ENCODE data around the gene SHC4.

Gene SHC4

DNA sequence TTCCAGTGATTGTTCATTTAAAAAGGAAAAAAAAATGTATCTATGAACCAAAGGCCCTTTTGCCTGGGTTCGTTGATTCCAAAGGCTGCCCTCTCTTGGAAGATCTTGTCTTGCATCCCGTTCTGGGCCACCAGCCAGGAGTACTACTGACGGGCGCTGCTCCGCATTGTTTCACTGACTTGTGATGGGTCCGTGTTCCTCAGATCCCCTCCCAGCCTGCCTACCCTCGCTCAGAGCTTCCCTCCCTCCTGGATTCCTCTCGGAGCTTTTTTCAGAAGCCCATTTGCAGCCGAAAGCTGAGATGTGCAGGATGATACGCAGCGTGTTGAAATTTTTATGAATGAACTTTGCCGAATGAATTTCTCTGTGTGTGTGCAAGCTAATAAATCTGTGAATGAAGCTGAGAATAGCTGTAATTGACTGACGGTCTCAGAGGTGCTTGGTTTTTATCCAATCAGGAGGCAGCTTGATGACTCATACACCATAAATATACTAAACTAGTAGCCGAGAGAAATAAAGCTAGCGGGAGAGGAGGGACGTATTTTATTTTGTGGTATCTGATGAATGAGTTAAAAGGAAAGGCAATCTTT, at the start of gene SHC4:
TSS of gene SHC4 (minus strand) at position 396 of the 590 bp plus-strand sequence. CDS start 904 bp downstream, outside the sequence.
- peak within 1 kb of the TSS; percentile 88 for H3K27ac Mint-ChIP-seq
- H3K4me3 Mint-ChIP-seq = peak within 1 kb of the TSS; percentile 73
- peaks cover 49% of the 10 kb centered on the region for H3K4me1 Mint-ChIP-seq
- peaks cover 5% of the 10 kb centered on the region for H3K36me3 Mint-ChIP-seq
- ATAC-seq (peak; percentile 60), DNase-seq (ENCODE audit: low spot score in 2 of 2) (peak in 1 of 2 donors; percentile 60)
- H3K9me3 Mint-ChIP-seq = no peaks in the 10 kb centered on the region

- Mint-ChIP-seq H3K4me3 (no peak overlapping the region), H3K36me3 (peaks cover 61% of the 10 kb centered on the region), H3K9me3 (peaks cover 3% of the 10 kb centered on the region), H3K4me1 (no peaks in the 10 kb centered on the region), H3K27ac (no peak overlapping the region)
- ATAC-seq = no peak
- DNase-seq (ENCODE audit: low spot score in 2 of 2) = no peak
These were observed 35.6 kb upstream of the SHC4 start for GRCh38 chr15:48999314-48999713.

GRCh38 chr15:48996276-48996675, 32.6 kb upstream of the SHC4 start:
- DNase-seq (ENCODE audit: low spot score in 2 of 2) (no peak), ATAC-seq (no peak)
- no peaks in the 10 kb centered on the region for H3K9me3 Mint-ChIP-seq
- no peak overlapping the region for H3K4me3 Mint-ChIP-seq
- peaks cover 87% of the 10 kb centered on the region for H3K36me3 Mint-ChIP-seq
- H3K4me1 Mint-ChIP-seq = no peaks in the 10 kb centered on the region
- H3K27ac Mint-ChIP-seq = no peak overlapping the region

- DNase-seq (ENCODE audit: low spot score in 2 of 2) = no peak
- no peak for ATAC-seq
- H3K36me3 Mint-ChIP-seq = peaks cover 75% of the 10 kb centered on the region
- H3K4me1 Mint-ChIP-seq = no peaks in the 10 kb centered on the region
- H3K4me3 Mint-ChIP-seq = no peak overlapping the region
- no peaks in the 10 kb centered on the region for H3K9me3 Mint-ChIP-seq
- no peak overlapping the region for H3K27ac Mint-ChIP-seq
These were observed 29.7 kb upstream of the SHC4 start for GRCh38 chr15:48993380-48993779.

GRCh38 chr15:48992545-48992944, 28.8 kb upstream of the SHC4 start:
- peaks cover 71% of the 10 kb centered on the region for H3K36me3 Mint-ChIP-seq
- peak overlapping the region; percentile 21 for H3K27ac Mint-ChIP-seq
- no peak overlapping the region for H3K4me3 Mint-ChIP-seq
- no peaks in the 10 kb centered on the region for H3K4me1 Mint-ChIP-seq
- no peaks in the 10 kb centered on the region for H3K9me3 Mint-ChIP-seq
- no peak for DNase-seq (ENCODE audit: low spot score in 2 of 2)
- ATAC-seq = no peak

GRCh38 chr15:48992096-48992495, 28.4 kb upstream of the SHC4 start:
- no peaks in the 10 kb centered on the region for H3K9me3 Mint-ChIP-seq
- ATAC-seq = no peak
- no peaks in the 10 kb centered on the region for H3K4me1 Mint-ChIP-seq
- peaks cover 66% of the 10 kb centered on the region for H3K36me3 Mint-ChIP-seq
- H3K27ac Mint-ChIP-seq = peak overlapping the region; percentile 21
- H3K4me3 Mint-ChIP-seq = no peak overlapping the region
- DNase-seq (ENCODE audit: low spot score in 2 of 2) = no peak

DNA sequence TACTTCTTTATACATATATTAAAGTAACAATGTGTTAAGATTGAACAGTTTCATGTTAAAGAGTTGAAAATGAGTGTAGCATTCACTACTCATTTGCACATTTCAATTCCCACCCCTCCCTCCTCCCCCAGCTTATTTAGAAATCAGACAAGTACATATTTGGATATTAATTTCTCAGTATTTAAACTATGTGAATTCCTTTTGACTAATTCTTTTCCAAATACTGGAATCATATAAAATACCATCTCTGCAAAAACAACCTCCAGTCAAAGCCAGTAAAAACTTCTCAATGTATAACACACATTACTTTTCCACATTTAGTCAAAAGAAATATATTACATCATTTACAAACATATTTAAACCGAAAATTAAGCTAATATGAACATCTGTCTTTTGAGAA, 25.5 kb upstream of the SHC4 start:
- H3K36me3 Mint-ChIP-seq = peaks cover 37% of the 10 kb centered on the region
- DNase-seq (ENCODE audit: low spot score in 2 of 2) = no peak
- no peak overlapping the region for H3K27ac Mint-ChIP-seq
- H3K4me3 Mint-ChIP-seq = no peak overlapping the region
- no peaks in the 10 kb centered on the region for H3K9me3 Mint-ChIP-seq
- ATAC-seq = no peak
- H3K4me1 Mint-ChIP-seq = no peaks in the 10 kb centered on the region

GRCh38 chr15:48987142-48987541, 23.4 kb upstream of the SHC4 start:
- no peaks in the 10 kb centered on the region for H3K9me3 Mint-ChIP-seq
- peak overlapping the region; percentile 34 for H3K27ac Mint-ChIP-seq
- ATAC-seq (no peak), DNase-seq (ENCODE audit: low spot score in 2 of 2) (no peak)
- H3K4me1 Mint-ChIP-seq = no peaks in the 10 kb centered on the region
- no peak overlapping the region for H3K4me3 Mint-ChIP-seq
- H3K36me3 Mint-ChIP-seq = peaks cover 19% of the 10 kb centered on the region

GRCh38 chr15:48986240-48986639, 22.5 kb upstream of the SHC4 start:
- Mint-ChIP-seq H3K27ac (no peak overlapping the region), H3K36me3 (peaks cover 11% of the 10 kb centered on the region), H3K4me1 (no peaks in the 10 kb centered on the region), H3K9me3 (no peaks in the 10 kb centered on the region), H3K4me3 (no peak overlapping the region)
- ATAC-seq = no peak
- no peak for DNase-seq (ENCODE audit: low spot score in 2 of 2)

- ATAC-seq = no peak
- peaks cover 4% of the 10 kb centered on the region for H3K36me3 Mint-ChIP-seq
- H3K4me3 Mint-ChIP-seq = no peak overlapping the region
- no peaks in the 10 kb centered on the region for H3K4me1 Mint-ChIP-seq
- DNase-seq (ENCODE audit: low spot score in 2 of 2) = no peak
- H3K9me3 Mint-ChIP-seq = no peaks in the 10 kb centered on the region
- H3K27ac Mint-ChIP-seq = no peak overlapping the region
These were observed 21.8 kb upstream of the SHC4 start for GRCh38 chr15:48985516-48985915.

GRCh38 chr15:48984811-48985352, 21.2 kb upstream of the SHC4 start:
- Mint-ChIP-seq H3K36me3 (no peaks in the 10 kb centered on the region), H3K4me3 (no peak overlapping the region), H3K27ac (no peak overlapping the region), H3K9me3 (no peaks in the 10 kb centered on the region), H3K4me1 (no peaks in the 10 kb centered on the region)
- no peak for ATAC-seq
- DNase-seq (ENCODE audit: low spot score in 2 of 2) = no peak

DNA sequence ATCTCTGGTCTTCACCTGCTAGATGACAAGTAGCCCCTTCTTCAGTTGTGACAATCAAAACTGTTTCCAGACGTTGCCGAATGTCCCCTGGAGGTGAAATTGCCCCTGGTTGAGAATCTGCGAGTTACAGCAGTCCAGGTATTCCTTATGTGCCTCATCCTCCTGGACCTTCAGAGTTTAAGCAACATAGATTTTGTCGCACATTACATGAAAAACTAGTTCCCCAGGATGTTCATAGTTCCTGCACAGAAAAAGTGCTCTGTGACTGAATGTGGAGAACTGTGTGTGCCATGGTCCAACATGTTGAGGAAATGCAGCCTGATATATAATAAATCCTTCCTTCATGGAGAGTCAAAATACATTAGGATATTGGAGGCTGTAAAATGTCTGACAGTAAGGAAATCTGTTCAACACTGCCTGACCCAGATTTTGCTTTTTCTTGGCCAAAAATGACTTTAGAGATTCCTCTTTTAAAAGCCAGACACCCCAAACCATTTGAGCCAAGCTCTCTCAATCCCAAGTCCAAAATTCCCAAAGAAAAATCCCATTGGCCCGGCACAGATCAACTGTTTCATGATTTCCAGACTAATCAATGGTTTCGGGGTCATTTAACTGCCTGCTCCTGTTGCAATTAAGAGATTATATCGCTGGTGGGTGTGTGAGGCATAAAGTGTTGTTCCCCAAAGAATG, 20.4 kb upstream of the SHC4 start:
- Mint-ChIP-seq H3K27ac (no peak overlapping the region), H3K36me3 (no peaks in the 10 kb centered on the region), H3K4me1 (no peaks in the 10 kb centered on the region), H3K4me3 (no peak overlapping the region), H3K9me3 (no peaks in the 10 kb centered on the region)
- no peak for DNase-seq (ENCODE audit: low spot score in 2 of 2)
- ATAC-seq = no peak

DNA sequence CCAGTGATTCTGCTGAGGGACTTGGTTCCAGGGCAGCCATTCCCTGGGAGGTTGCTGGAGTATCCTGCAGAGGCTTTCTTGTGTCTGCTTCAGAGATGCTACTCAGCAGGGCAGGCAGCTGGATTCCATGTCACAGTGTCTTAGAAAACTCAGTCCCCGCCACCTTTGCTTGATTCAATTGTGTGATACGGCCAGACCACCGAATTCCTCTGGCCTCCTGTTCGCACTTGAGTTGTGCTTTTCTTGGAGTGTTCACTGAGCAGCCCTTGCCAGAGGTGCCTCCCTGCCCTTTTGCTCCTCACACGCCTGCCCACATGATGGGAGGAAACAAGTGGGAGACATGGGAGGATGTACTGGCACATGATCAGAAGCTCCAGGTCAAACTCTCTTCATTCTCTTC, 19.6 kb upstream of the SHC4 start:
- no peak overlapping the region for H3K27ac Mint-ChIP-seq
- H3K4me1 Mint-ChIP-seq = no peaks in the 10 kb centered on the region
- no peaks in the 10 kb centered on the region for H3K36me3 Mint-ChIP-seq
- H3K4me3 Mint-ChIP-seq = no peak overlapping the region
- no peaks in the 10 kb centered on the region for H3K9me3 Mint-ChIP-seq
- DNase-seq (ENCODE audit: low spot score in 2 of 2) (no peak), ATAC-seq (no peak)

GRCh38 chr15:48981941-48982340, 18.2 kb upstream of the SHC4 start:
- H3K27ac Mint-ChIP-seq = no peak overlapping the region
- no peaks in the 10 kb centered on the region for H3K9me3 Mint-ChIP-seq
- H3K4me1 Mint-ChIP-seq = no peaks in the 10 kb centered on the region
- ATAC-seq = no peak
- no peak for DNase-seq (ENCODE audit: low spot score in 2 of 2)
- H3K4me3 Mint-ChIP-seq = no peak overlapping the region
- H3K36me3 Mint-ChIP-seq = no peaks in the 10 kb centered on the region

DNA sequence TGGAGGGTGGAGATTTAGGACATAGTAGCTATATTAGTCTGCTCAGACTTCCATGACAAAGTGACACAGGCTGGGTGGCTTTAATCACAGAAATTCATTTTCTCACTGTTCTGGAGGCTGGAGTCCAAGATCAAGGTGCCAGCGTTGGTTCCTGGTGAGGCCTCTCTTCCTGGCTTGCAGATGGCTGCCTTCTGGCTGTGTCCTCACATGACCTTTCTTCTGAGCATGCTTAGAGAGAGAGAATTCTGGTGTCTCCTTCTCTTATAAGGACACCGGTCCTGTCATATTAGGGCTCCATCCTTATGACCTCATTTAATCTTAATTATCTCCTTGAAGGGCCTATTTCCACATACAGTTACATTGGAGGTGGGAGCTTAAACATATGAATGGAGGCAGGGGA, 14.9 kb upstream of the SHC4 start:
- no peak overlapping the region for H3K27ac Mint-ChIP-seq
- no peaks in the 10 kb centered on the region for H3K9me3 Mint-ChIP-seq
- ATAC-seq (no peak), DNase-seq (ENCODE audit: low spot score in 2 of 2) (no peak)
- H3K4me1 Mint-ChIP-seq = no peaks in the 10 kb centered on the region
- H3K36me3 Mint-ChIP-seq = no peaks in the 10 kb centered on the region
- no peak overlapping the region for H3K4me3 Mint-ChIP-seq

DNA sequence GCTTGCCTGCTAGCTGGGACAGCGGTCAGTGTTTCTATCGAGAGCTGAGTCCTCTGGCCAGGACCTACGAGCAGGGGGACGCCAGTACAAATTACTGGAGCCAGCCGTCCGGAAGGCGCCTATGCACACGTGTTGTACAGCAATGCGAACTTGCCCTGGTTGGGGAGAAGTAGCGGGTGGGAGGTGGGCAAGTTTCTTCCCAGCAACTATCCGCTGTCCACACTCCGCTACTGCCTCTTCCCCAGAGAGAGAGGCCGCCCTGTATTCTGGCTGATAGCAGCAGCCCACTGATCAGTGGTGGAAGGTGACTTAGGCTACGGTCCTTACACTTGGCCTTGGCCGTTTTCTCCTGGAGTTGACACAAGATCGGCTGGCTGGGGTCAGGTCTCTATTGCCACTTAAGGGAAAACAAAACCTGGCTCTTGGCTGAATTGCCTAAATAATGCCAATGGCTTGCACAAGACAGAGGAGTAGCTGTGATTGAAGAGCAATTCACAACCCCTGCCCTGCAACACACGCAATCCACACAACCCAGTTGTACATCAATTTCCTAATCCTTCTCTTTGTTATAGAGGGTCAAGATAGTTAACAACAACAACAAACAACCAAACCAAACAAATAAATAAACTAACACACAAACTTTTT, 12.8 kb upstream of the SHC4 start:
- Mint-ChIP-seq H3K4me1 (no peaks in the 10 kb centered on the region), H3K27ac (no peak overlapping the region), H3K36me3 (no peaks in the 10 kb centered on the region), H3K9me3 (no peaks in the 10 kb centered on the region), H3K4me3 (peak overlapping the region; percentile 51)
- DNase-seq (ENCODE audit: low spot score in 2 of 2) (no peak), ATAC-seq (no peak)

All from stimulated activated effector memory CD8-positive, alpha-beta T cell treated with anti-CD3 and anti-CD28 coated beads, Interleukin-12 subunit alpha, Interleukin-12 subunit beta, amount 100 ng/mL, for 72 hours (primary cell).